ENCODE data around the gene CACNA2D3.

CACNA2D3 gene

DNA sequence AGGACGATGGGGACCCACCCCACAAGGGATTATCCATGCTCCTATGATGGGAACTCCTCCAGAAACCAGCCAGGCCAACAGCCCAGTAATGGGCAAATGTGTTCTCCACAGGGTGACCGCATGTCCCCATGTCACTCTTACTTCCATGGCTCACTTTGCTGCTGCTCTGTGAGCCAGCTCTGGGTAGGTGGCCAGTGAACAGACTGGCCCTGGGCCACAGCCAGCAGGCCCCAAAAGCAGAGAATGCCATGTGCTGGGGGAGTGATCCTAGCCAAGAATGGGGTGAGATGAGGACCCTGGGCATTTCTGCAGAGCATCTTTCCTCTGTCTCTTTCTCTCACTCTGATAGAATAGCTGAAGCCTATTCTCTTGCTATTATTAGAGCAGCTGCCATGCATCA lies 414.1 kb downstream of the CACNA2D3 start:
- no peak for DNase-seq

GRCh38 chr3:54537506-54537905 lies 415.2 kb downstream of the CACNA2D3 start:
- no peak for DNase-seq

DNA sequence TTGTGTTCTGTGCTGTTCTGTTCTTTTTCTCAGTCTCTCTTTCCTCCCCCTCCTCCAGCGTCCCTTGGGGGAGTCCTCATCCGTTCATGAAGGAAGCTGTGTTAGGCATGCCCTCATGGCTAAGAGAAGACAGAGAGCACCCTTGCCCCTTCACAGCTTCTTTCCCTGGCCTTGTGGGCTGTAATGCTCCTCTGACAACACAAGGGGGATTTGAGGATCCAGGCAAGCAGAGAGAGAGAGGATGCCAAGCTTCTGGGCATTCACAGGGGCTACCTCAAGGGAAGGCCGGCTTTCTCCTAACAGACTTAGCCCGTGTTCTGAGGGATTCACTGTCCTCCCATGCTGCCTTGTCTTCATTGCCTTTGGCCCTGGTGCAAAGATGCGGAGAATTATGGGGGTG lies 416.0 kb downstream of the CACNA2D3 start:
- no peak for DNase-seq

GRCh38 chr3:54541369-54541768 lies 419.0 kb downstream of the CACNA2D3 start:
- DNase-seq: no peak

DNA sequence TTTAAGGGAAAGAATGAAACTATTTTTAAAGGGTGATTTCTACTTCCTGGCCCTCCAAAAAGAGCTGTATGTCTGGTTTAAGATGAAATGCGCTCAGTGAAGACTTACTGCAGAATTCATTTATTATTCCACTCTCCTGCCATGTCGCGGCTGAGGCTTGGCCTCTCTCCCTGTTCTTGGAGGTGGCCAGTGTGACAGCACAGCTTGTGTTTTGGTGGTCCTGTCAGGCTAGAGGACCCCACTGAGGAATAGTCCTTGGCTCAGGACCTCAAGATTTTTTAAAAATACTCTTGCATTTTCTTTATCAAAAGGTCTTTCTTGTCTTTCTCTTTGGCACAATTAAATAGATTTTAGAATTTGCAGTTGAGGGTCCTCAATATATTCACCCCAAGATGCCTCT lies 421.1 kb downstream of the CACNA2D3 start:
- no peak for DNase-seq

DNA sequence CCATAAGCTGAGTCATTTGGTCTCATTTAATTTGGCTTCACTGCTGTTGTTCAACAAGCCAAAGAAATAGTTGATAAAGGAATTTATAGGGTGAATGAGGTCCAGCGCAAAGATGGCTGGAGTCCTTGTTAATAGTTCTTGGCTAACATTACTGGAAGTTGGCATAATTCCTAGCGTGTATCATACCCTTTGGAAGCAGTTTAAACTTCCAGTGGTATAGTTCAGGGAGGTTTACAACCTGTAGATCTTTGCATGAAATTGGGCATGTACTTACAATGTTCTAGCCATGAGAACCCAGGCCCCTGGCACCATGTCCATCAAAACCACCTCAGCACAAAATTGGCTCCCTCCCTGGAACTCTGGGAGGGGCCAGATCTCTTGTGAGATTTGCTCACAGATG lies 424.7 kb downstream of the CACNA2D3 start:
- DNase-seq: no peak

DNA sequence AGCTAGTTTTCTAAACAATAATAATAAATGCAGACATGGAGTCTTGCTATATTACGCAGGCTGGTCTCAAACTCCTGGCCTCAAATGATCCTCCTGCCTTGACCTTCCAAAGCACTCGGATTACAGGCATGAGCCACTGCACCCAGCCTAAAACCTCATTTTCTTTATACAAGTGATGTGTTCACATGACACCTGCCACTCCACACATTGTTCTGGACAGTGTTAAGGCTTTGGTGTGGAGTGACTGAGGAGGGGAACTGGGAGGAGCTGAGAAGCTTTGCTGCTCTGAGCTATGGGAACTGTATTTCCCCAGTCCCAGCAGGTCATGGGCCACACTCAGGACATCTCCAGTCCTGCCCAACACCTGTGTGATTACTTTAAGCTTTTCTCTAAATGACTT lies 425.5 kb downstream of the CACNA2D3 start:
- DNase-seq: no peak

GRCh38 chr3:54549607-54550220 lies 427.4 kb downstream of the CACNA2D3 start:
- no peak for DNase-seq

DNA sequence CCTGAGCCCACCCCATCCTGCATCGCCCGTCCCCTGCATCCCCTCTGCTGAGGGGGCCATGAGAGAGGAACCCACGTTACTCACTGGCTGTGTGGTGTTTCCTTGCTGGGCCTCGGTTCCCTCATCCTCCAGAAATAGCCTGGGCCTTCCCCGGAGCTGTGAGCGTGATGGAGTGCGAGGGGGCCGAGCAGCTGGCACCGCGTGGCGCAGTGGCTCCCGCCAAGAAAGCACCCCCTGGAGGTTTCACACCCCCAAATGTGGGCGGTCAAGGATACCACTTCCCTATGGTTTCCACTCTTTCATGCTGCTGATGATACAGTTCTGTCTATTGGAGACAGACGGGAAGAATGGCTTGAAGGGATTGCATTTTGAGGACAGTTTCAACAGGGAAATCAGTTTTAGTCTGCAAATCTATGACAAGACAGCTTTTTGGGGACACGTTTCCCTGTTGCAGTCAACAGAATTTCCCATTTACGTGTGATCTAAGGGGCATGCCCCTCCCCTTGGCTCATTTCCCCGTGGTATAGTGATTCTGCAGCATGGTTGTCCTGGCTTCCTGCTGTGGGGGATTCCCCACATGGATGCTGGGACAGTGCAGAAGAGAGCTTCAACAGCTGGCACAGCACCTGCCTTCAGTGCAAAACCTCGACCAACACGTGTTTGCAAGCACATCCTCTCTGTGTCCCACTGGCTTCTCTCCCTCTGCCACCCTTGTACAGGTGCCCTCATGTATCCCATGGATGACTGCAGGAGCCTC lies 428.0 kb downstream of the CACNA2D3 start:
- DNase-seq: no peak

- no peak for DNase-seq
Observed at GRCh38 chr3:54556630-54557029, 434.3 kb downstream of the CACNA2D3 start.

GRCh38 chr3:54557538-54558428 lies 435.4 kb downstream of the CACNA2D3 start:
- DNase-seq: no peak

DNA sequence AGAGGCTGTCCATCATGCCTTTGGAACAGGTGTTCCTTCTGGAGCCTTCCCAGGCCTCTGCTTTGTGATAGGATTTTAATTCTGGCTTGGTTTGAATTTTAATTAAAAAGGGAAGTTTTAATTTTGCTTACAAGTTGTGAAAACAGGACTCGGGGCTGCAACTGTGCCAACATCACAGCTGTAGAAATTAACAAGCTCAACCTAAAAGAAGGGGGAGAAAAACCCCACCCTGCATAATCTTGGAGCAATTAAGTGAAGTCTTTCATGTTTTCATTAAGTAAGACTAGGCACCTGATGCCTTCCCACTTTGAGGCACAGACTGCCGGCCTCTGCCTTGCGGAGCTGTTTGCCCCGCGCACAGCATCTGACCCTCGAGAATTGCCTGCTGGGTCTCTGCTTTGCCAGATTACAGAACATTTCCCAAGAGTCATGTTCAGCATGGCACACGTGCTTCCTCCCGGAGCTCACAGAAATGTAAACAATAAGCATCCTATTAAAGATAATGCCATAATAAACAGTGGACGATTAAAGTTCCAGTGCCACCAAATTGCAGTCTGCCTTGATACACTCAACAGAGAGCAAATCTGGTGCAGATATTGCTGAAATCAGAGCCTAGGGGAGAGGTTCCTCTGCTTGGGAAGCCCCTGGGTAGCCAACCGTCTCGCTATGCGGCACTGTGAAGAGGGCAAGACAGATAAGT lies 441.3 kb downstream of the CACNA2D3 start:
- no peak for DNase-seq

GRCh38 chr3:54564374-54564925 lies 442.1 kb downstream of the CACNA2D3 start:
- DNase-seq: no peak

- DNase-seq: no peak
Observed at GRCh38 chr3:54565956-54566355, 443.6 kb downstream of the CACNA2D3 start.

DNA sequence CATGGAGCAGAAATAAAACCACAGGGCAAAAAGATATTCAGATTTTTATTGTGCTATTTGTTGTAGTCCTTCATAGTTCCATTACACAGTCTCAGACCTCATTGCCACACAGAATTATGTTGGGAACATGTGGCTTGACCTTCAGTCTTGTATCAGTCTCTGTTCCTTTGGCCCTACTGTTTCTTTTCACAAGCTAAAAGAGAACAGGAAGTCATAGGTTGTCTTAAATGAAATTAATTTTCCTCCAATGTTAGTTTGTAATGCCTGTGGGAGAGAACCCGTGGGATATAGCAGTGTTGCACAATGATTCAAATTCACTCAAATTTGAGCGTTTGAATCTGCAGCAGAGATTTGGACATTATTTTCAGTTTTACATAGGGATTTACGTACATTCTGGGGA lies 445.6 kb downstream of the CACNA2D3 start:
- DNase-seq: no peak

- no peak for DNase-seq
Observed at GRCh38 chr3:54570008-54570407, 447.7 kb downstream of the CACNA2D3 start.

DNA sequence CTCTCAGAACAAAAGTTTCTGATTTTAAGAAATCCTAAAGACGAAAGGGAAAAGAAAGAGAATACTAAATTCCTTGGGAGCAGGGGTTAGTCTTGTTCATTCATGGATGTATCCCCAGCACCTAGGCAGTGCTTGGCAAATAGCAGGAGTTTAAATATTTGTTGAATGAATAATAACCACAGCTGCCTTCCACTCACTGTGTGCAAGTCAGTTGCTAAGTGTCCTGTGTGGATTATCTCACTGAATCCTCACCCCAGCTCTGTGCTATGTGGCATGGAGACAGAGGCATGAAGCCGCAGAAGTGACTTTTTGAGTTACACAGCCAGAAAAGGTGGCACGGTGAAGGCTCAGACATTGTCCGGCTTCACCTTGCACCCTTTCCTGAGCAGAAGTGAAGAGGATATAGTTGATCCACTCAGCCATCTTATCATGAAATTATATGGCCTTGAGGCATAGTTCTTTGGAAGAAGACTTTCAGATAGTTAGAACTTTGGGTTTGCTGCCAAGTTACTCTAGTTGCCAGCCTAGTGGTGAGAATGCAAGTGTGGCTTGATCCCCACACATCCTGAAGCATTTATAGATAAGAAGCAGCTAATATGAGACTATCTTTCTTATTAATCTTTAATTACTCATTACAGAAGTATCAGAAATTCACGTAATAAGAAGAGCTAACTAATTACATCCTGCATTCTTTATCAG lies 450.0 kb downstream of the CACNA2D3 start:
- DNase-seq: no peak

DNA sequence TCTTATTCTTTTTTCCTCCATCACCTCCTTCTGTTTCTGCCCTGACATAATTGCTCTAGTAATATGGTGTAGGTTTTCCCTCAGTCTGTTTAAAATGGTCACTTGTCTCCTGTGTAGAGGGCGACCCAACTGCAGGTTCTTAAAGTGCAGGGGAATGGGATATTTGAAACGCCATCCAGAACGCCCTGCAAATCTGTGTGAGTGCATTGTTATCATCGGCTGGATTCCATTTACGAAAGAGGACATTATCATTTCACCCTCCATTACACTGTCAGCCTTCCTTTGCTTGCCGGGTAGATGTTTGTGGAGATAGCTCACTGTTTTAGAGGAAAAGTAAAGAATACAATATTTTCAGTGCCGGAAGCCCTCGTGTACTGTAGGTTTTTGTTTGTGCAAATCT lies 451.5 kb downstream of the CACNA2D3 start:
- DNase-seq: no peak

- no peak for DNase-seq
Observed at GRCh38 chr3:54574906-54575617, 452.7 kb downstream of the CACNA2D3 start.

- no peak for DNase-seq
Observed at GRCh38 chr3:54575618-54575960, 453.2 kb downstream of the CACNA2D3 start.

- DNase-seq: no peak
Observed at GRCh38 chr3:54577313-54577712, 455.0 kb downstream of the CACNA2D3 start.

Measured in fibroblast of skin of back (primary cell).